Stimulated activated CD4-positive, alpha-beta T cell treated with anti-CD3 and anti-CD28 coated beads, Interleukin-12 subunit alpha, Interleukin-12 subunit beta, amount 100 ng/mL, for 4 hours (primary cell): ENCODE data around the gene NRN1L.

Experiments used
- DNase-seq: peaks from one replicate; pipeline ENCODE4 v3.0.0-alpha.2; 2020

Gene NRN1L

DNA sequence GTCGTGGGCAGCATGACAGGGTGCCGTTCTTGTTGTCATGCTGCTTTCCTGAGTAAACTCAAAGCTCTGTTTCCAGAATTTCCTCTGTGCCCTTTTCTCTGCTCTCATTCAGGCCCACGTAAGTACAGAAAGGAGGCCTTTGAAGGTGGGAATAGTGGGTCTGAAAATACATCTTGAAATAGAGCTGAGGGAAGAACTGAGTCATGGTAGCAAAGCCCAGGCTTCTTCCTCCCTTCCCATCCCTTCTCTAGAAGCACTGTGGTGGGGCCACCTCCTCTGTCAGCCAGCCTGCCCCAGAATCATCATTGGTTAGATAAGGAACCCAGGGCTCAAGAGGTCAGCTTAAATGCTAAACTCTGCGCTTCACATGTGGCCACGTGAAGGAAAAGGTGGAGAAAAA is 37.5 kb downstream of the NRN1L start:
- DNase-seq: no peak

DNA sequence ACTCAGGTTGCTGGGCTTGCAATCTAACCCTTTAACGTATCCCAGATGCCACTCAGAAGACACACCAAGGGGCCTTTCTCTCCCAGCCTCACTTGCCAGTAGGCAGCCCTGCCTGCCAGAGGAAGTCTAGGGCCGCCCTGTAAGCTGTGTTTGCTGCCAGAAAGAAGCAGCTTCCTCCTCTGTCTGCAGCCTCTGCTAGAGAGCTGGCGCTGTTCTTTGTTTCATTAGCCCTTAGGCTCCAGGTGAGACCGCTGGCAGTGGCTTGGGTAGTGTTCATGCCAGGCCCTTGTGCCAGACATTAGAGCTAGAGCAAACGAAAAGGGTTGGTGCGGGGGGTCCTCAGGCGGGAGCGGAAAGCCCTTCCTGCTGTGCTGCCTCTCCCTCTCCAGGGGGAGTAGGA is 38.1 kb downstream of the NRN1L start:
- no peak for DNase-seq

DNA sequence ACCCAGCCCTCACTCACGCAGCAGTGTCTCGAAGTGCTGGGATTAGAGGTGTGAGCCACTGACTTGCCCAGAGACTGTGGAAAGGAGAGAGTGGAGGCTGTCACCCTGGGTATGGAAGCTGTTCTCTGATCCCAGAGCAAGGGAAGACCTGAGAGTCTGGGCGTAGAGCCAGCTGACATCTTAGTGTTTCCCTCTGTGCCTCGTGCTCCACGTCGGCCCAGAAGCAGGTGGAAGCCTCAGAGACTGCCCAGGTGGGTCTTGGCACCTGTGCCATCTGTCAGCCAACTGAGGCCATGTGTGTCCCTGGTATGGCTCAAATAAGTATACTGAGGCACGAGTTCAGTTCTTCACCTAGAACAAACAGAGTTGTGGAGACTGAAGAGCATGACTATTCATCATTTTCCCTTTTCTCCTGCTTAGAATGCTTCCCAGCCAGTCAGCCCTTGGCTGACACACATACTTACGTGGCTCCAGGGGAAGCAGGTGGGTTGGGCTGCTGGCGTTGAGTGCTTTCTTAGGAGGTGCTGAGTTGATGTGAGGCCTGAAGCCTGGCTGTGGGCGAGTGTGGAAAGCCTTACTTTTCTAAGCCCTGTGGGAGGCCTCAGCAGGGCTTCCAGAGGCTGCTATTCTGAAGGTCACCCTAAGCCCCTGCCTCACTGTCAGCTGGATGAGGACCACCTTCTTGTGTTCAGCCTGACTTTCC is 38.9 kb downstream of the NRN1L start:
- DNase-seq: no peak

DNA sequence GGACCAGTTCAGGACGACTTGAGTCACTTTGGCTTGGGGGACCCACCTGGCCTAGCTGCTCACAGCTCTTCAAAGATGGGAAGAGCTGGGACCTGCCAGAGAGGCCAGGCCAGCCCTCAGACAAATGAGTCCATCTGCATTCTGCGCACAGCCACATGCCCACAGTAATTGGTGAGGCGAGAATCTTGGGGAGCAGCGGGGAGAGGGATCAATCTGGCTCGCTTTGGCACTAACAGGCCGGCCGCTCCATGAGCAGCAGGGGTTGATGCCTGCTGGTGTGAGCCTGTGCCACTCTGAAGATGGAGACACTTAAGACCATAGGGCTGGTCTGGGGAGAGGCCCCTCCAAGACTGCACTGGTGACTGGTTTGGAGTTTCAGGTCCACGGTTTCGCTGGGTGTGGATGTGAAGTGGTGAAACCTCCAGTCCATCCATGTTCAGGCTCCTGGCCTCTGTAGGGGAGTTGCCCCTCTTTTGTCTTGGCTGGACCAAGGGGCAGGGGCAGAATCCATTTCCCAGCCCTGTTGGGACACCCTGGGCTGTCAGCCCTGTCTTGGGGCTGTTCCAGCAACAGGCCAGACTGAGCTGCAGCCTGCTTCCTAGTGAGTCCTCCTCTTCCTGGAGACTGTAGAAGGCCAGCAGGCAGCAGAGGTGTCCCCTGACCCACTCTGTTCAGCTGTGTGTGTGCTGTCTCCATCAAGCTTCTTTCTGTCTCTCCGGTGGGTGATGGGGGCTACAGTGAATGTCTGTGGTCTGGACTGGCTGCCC is 39.6 kb downstream of the NRN1L start:
- DNase-seq: no peak

DNA sequence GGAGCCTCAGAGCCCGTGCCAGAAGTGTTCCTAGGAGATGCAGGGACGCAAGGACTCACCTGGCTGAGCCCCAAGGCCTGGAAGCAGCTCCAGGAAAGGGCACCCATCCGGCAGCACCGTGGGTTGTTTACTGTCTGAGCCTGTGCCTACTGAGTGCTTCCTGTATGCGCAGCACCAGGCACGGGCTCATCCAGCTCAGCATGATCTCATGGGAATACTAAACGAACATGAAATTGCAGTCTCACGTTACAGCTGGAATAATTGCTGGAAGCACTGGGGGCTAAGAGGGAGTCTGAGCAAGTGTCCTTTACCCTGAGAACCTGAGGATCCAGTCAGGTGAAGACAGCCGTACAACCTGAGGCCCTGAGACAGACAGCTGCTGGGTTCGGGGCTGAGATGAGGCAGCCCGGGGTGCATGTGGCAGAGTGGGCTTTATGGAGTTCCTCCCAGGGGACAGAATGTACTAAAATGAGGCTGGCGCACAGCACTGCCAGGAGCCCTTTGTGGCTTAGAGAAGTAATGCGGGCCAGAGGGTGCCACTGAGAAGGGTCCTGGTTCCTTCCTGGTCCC is 41.6 kb downstream of the NRN1L start:
- DNase-seq: no peak

DNA sequence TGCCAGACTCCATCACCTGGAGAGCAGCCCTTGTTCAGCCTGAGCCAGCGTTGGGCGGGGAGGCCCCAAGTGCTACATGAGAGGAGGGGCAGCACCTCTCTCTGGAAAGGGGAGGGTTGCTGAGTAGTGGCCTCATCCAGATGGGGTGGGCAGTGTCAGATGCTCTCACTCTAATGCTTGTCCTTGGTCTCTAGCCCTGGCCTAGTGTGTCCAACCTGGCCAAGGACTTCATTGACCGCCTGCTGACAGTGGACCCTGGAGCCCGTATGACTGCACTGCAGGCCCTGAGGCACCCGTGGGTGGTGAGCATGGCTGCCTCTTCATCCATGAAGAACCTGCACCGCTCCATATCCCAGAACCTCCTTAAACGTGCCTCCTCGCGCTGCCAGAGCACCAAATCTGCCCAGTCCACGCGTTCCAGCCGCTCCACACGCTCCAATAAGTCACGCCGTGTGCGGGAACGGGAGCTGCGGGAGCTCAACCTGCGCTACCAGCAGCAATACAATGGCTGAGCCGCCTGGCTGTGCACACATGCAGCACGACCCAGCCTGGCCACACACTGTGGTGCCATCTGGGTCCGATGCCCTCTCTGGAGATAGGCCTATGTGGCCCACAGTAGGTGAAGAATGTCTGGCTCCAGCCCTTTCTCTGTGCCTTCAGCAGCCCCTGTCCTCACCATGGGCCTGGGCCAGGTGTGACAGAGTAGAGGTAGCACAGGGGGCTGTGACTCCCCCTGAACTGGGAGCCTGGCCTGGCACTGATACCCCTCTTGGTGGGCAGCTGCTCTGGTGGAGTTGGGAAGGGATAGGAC is 42.7 kb downstream of the NRN1L start:
- no peak for DNase-seq

DNA sequence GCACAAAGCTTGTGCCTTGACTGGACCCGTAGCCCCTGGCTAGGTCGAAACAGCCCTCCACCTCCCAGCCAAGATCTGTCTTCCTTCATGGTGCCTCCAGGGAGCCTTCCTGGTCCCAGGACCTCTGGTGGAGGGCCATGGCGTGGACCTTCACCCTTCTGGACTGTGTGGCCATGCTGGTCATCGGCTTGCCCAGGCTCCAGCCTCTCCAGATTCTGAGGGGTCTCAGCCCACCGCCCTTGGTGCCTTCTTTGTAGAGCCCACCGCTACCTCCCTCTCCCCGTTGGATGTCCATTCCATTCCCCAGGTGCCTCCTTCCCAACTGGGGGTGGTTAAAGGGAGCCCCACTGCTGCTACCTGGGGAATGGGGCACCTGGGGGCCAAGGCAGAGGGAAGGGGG is 43.5 kb downstream of the NRN1L start:
- DNase-seq: no peak

DNA sequence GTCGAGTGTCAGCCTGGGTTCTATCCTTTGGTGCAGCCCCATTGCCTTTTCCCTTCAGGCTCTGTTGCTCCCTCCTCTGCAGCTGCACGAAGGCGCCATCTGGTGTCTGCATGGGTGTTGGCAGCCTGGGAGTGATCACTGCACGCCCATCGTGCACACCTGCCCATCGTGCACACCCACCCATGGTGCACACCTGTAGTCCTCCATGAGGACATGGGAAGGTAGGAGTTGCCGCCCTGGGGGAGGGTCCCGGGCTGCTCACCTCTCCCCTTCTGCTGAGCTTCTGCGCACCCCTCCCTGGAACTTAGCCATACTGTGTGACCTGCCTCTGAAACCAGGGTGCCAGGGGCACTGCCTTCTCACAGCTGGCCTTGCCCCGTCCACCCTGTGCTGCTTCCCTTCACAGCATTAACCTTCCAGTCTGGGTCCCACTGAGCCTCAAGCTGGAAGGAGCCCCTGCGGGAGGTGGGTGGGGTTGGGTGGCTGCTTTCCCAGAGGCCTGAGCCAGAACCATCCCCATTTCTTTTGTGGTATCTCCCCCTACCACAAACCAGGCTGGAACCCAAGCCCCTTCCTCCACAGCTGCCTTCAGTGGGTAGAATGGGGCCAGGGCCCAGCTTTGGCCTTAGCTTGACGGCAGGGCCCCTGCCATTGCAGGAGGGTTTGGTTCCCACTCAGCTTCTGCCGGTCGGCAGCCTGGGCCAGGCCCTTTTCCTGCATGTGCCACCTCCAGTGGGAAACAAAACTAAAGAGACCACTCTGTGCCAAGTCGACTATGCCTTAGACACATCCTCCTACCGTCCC is 44.1 kb downstream of the NRN1L start:
- DNase-seq: peak; percentile 76

DNA sequence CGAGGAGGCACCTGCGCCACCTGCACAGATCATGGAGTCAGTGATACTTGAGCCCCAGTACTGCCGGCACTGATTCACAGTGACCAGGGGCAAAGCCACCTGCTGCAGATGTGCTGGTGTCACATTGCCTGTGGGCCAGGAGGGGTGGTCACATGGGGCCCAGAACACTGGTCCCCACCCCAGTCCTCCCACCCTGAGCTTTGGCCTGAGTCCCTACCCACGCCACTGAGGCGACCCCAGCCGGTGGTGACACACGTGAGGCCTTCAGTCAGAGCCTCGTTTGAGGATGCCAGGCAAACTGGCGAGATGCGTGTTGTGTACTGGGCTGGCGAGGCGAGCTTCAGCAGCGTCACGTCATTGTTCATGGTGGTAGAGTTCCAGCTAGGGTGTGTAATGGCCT is 45.5 kb downstream of the NRN1L start:
- no peak for DNase-seq

DNA sequence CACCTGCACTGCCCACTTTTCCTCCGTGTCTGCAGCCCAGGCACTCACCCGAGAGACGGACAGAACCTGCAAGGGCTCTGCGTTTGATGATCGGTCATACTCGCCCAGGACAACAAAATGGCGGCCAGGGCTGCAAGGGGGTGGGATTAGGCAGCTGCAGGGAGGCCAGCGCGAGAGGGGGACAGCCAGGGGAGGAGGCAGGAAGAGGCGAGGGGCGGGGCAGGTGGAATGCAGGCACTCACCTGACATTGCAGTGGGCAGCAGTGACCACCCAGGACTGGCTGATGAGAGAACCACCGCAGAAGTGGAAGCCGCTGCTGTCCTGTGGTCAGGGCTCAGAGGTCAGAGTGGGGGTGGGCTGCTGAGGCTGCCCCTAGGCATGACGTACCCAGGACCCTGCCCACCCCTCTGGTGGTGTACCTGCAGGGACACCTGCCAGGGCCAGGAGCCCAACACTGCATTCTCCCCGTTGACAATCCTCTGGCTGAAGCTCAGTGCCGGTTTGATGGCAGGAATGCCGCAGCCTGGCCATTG is 46.1 kb downstream of the NRN1L start:
- no peak for DNase-seq

DNA sequence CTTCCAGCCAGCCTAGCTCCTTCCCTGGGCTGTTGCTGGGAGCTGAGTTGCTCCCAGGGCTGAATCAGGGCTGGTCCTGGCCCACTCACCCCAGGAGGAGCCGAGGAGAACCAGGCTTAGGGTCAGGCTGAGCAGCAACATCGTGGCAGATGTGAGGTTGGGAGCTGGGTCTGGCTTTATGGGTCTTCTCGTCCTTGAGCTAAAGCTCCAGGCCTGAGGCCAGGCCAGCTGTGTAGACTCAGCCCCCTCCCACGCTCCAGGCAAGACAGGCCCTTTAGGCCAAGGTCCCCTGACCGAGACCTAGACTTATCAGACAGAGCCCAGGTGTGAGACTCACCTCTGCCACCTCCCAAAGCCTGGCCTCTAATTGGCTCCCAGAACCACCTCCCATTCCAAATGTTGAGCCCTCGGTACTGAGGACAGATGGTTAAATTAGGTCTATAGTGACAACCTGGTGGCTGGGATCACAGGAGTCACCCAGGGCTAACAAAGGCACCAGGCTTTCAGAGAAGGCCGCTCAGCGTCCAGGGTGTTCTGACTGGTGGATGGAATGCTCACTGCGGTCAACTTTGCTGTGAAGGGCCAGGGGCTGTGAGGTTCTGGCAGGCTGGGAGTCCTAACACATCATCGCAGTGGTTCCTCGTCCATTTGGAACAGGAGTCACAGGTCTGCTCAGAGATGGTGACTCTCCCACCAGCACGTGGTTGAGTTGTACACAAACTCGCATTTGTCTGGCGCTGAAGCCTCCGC is 47.2 kb downstream of the NRN1L start, which contains the start of gene CTRL:
TSS of gene CTRL (minus strand) at position 151 of the 750 bp plus-strand sequence. CDS start at position 141, 10 bp downstream.
- DNase-seq: no peak

DNA sequence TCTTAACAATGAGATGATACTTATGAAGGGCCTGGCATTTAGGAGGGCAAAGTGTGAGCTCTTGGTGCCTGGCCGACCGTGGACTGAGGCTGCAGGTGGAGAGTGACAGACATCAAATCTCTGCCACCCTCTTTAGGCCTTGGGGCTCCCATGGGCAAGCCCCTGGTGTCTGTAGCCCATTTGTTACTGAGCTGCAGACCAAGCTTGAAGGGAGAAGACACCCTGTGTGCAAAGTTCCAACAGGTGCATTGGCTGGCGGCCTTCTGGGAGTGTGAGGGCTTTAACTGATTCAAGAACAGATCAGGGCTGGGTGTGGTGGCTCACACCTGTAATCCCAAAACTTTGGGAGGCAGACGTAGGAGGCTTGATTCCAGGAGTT is 47.8 kb downstream of the NRN1L start:
- DNase-seq: no peak

DNA sequence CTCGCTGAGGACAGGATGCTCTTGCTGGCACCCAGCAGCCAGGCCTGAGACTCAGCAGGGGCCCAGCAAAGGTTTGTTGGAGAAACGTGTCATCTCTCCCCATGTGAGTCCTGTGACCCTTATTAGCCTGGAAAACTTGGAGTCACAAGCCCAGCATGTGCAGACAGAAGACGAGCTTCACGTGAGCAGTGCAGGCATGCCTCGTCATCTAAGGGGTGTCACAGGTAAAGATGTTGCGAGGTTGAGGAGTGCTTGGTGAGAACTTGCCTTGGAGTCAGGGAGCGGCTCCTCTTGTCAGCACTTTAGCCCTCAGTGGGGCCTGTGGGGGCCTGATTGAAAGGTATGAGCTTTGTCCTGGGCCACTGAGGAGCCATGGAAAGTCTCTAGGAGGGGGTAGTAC is 49.1 kb downstream of the NRN1L start:
- DNase-seq: no peak

DNA sequence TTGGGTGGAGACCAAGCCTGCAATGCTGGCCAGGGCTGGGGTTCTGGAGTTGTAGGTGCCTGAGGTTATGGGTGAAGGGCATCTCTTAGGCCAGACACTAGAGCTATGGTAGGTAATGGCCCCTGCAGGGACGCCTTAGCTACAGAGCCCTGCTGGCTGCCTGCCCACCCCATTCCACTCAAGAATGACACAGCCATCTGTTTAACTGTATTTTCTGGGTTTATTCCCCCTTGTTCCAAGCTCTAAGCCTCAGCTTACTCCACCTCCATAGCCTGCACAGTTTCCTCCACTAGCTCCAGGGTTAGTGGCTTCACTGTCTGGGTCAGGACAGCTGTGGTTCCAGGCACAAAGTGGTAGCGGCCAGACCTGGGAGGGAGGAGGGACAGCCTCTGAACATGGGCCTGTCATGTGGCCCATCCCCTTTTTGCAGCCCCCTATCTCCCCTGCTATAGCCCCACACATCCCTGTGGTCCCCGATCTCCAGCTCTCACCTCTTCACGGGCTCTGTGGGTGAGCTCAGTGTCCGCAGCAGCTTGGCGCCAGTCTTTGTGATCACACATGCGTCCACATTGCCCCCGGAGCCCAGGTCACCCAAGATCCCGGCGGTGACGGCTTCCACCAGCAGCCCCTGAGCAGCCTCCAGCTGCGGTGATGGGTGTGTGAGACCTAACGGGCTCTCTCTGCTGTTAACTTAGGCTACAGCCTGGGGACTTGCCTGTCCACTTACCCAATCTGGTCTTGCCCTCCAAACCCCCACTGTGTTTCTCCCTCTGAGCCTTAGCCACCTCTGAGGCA is 49.8 kb downstream of the NRN1L start:
- DNase-seq: no peak

DNA sequence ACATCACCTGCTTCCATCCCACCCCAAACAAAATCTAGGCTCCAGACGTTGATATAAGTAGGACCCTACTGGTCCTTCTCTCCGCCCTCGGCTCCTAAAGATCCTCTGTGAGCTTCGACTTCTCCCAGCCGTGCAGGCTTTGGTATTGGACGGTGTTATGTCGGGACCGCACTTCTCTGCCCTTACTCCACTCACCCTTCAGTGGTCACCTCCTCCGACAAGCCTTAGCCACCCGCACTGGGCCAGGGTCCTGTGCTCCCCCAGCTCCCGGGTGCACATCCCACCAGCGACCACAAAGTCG is 50.4 kb downstream of the NRN1L start:
- no peak for DNase-seq

DNA sequence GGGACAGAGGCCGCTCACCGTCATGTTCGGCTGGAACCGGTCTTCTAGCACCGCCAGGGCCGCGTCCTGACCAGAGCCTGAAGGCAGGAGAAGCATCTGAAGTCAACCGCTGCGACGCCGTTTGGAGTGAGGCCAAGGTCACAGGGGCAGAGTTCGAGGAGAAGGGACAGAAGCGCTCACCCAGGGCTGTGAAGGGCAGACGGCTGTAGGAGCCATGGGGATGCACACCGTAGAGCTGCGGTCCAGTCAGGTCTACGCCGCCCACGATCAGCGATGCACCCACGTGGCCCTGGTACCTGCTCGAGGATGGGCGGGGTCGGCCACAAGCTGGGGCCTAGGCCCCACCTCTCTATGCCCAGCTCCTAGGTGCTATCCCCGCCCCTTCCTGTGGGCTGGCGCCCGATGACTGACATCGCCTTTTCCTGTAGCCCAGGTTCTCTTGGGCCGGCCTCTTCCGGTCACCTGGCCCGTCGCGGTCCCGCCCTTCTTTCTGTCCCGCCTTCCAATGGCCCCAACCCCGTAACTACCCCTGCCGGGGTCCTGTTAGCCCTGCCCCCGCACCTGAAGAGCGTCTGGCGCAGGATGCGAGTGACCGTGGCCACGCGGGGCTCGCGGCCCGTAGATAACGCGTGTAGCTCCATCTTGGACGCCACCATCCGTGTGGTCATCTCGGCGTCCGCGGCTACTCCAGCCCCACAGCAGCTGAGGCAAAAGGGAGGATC is 50.9 kb downstream of the NRN1L start:
- DNase-seq: peak; percentile 92
